D721Med (cell line): ENCODE results near the gene ZDHHC14.

Experiments
- DNase-seq: peaks from one replicate; pipeline ENCODE4 v3.0.0; 2011; ENCODE audit warnings: low spot score; ENCODE audit not compliant: insufficient read length
- FAIRE-seq: peaks from 2 replicates; lab custom pipeline; 2011; peaks lifted over from hg19 to GRCh38; lab: Jason Lieb, UNC
- TF ChIP-seq, protein P1 (sequence below): IDR thresholded peaks from 2 replicates; pipeline ENCODE4 v1.5.1; 2012; ENCODE audit warnings: mild to moderate bottlenecking, control low read depth; ENCODE audit not compliant: insufficient read depth; ENCODE audit errors: missing control alignments

The ZDHHC14 gene

GRCh38 chr6:157706883-157707282 lies 325.9 kb downstream of the ZDHHC14 start:
- no peak for FAIRE-seq
- no peak for DNase-seq
- TF ChIP-seq, protein P1, sequence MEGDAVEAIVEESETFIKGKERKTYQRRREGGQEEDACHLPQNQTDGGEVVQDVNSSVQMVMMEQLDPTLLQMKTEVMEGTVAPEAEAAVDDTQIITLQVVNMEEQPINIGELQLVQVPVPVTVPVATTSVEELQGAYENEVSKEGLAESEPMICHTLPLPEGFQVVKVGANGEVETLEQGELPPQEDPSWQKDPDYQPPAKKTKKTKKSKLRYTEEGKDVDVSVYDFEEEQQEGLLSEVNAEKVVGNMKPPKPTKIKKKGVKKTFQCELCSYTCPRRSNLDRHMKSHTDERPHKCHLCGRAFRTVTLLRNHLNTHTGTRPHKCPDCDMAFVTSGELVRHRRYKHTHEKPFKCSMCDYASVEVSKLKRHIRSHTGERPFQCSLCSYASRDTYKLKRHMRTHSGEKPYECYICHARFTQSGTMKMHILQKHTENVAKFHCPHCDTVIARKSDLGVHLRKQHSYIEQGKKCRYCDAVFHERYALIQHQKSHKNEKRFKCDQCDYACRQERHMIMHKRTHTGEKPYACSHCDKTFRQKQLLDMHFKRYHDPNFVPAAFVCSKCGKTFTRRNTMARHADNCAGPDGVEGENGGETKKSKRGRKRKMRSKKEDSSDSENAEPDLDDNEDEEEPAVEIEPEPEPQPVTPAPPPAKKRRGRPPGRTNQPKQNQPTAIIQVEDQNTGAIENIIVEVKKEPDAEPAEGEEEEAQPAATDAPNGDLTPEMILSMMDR = no peak

DNA sequence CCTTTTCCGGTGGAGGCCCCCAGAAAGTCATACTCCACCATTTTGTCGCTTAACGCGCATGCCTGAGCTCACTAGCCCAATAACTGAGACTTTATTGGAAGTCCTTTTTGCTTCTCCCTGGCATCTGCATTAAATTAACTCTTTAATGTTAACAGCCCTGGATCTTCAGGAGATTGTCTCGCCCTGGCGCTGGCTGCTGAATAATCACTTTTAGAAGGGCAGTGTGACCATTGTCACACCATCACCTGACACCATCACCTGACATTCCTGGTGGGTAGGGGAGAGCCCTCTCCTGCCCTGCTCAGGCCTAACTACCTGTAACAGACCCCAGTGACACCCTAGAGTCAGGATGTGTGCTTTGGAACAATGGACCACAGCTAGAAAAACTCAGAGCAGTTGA lies 326.6 kb downstream of the ZDHHC14 start:
- FAIRE-seq = no peak
- no peak for DNase-seq
- TF ChIP-seq, protein P1 = no peak

DNA sequence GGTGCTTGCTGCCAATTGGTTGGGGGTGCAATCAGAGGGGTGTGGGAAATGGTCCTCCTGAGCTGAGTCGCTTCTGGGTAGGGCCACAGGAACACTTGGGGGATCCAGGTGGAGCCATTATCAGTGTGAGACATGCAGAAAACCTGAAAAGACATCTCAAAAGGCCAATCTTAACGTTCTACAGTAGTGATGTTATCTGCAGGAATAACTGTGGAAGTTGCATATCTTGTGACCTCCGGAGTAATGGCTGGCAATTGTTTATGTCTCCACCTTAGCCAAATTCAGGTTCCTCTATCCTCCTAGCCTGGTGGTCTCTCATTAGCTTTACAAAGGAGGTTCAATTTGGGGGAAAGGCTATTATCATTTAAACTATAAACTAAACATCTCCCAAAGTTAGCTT lies 327.2 kb downstream of the ZDHHC14 start:
- DNase-seq (no peak), FAIRE-seq (no peak)

DNA sequence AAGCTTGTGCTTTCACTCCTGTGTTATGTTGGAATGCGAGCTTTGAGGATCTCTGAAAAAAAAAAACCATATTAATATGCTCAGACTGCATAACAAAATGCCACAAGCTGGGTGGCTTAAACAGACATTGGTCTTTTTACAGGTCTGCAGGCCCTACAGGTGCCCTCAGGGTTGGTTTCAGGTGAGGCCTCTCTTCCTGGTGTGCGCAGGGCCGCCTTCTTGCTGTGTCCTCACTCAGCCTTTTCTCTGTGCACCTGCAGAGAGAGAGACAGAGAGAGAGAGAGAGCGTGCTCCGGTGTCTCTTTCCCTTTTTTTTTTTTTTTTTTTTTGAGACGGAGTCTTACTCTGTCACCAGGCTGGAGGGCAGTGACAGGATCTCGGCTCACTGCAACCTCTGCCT lies 327.9 kb downstream of the ZDHHC14 start:
- no peak for FAIRE-seq
- TF ChIP-seq, protein P1 = no peak
- no peak for DNase-seq

More for the DNA sequence above, 327.2 kb downstream of the ZDHHC14 start:
- TF ChIP-seq, protein P1 = no peak

DNA sequence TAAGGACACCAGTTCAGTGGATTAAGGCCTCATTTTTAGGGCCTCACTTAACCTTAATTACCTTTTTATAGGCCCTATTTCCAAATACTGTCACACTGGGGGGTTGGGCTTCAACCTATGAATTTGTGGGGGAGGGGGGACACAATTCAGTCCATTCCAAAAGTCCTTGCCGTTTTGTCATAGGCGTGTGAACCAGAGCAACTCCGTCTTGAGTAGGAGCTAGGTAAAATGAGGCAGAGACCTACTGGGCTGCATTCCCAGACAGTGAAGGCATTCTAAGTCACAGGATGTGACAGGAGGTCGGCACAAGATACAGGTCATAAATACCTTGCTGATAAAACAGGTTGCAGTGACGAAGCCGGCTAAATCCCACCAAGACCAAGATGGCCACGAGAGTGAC lies 328.6 kb downstream of the ZDHHC14 start:
- DNase-seq = no peak

DNA sequence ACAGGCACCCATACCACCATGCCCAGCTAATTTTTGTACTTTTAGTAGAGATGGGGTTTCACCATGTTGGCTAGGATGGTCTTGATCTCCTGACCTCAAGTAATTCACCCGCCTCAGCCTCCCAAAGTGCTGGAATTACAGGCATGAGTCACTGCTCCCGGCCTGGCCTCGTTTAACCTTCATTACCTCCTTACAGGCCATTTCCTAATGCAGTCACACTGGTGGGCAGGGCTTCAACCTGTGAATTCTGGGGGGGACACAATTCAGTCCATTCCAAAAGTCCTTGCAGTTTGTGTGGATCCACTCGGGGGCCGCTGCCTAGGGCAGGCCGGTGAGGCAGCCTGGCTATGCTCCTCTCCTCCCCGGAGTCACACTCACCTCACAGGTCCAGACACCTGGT lies 329.6 kb downstream of the ZDHHC14 start:
- TF ChIP-seq, protein P1 = no peak
- FAIRE-seq = no peak
- DNase-seq = no peak

More for the DNA sequence above, 328.6 kb downstream of the ZDHHC14 start:
- TF ChIP-seq, protein P1 = no peak
- FAIRE-seq = no peak

DNA sequence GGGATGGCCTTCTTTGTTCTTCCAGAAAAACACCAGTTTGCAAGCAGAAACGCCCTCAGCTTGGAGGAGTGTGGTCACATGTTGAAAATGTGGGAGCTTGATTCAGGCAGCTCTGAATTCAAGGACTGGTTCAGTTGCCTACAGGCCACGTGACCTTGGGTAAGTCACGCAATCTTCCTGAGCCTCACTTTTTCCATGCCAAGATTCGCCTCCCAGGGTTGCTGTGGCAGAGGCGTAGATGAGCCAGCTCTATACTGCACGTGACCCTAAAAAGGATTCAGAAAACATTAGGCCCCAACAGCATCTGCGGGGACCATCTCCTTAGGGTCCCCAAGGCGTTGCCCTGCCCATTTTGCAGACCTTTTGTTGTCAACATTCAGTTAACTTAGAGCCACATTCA lies 330.1 kb downstream of the ZDHHC14 start:
- DNase-seq = no peak
- FAIRE-seq = no peak
- TF ChIP-seq, protein P1 = no peak
